ENCODE measurements around the gene GLT6D1.
"Not testable (repeated sequence)": the region's sequence is repeated elsewhere in the genome, so short reads cannot be mapped to it uniquely, and the experiment has no call there.

GLT6D1 gene

DNA sequence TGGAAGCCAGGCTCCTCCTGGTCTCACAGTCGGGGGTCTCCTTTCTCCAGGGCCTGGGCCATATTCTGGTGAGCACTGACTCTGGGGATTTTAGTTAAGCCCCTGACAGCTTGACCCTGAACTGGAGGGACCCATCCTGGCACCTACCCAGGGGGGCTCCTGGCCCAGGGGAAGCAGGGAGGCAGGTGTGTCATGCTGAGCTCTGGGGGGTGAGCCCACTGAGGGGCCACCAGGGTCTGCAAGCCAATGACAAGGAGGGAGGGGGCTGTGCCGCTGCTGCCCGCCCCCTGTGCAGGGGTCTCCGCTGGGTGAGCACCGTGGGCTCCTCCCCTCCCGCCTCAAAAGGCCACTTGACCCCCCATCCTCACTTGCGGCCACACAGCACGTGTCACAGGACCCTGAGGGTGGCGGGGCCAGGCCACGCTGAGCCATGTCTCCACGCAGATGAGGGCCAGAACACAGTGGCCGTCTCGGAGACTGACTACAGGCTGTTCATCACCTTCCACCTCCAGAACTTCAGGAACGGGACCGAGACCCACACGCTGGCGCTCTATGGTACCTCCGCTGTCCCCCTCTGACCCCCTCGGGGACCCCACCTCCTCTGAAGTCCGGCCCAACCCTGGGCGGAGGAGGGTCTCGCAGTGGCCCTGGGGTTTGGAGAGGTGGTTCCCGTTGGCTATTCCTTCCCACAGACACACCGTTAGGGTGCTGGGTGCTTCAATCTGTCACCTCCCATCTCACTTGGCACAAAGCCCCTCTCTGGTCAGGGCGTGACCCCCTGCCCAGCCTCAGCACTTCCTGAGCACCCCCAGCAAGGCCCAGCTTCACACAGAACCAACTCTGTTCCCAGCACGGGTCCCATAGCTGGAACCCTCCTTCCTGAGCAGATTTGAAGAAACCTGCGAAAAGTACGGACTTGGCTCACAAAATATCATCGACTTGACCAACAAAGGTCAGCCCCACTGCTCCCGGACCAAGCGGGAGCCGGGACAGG, 25.8 kb upstream of the GLT6D1 start:
- DNase-seq, result no peak

DNA sequence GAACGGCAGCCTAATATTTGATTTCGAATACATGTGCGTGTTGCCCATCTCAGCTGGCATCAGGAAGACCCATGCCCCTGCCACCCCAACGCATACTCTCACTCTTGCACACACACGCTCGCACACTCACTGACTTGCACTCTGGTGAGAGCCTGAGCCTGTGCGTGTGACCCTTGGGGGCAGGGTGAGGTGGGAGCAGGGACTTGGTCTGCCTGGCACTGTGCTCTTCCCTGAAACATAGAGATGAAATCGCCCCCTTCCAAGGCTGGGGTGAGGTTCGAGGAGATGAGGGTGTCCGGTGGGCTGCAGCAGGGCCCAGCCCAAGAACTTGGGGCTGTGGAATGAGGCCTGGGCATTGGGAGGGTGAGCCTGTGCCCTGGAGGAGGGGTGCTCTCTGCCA, 24.9 kb upstream of the GLT6D1 start:
- no peak for DNase-seq

DNA sequence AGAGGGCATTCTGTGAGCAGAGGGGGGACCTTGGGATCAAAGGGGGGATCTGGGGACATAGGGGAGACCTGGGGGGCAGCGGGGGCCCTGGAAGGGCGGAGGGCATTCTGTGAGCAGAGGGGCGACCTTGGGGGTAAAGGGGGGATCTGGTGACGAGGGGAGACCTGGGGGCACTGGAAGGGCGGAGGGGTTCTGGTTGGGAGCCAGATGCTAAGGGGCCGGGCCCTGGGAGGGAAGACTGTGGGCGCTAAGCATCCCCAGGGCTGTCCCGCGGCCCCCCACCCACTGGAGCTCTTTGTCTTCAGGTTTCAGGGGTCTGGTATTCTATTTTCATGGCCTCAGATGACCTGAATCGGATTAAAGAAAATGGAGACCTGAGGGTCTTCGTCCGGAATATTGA, 24.5 kb upstream of the GLT6D1 start:
- no peak for DNase-seq

DNA sequence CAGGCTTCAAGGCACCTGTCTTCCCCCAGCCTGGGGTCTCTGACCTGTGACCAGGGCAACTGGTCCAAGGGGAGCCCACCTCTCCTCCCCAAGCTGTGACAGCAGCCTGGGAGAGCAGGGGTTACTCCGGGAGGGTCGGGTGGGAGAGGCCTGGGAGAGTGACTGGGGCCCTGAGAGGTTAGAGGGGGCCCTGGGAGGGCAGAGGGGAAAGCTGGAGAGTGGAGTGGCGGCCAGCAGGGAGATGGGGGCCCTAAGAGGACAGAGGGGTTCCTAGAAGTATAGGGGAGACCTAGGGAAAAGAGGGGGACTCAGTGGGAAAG, 24.1 kb upstream of the GLT6D1 start:
- no peak for DNase-seq

DNA sequence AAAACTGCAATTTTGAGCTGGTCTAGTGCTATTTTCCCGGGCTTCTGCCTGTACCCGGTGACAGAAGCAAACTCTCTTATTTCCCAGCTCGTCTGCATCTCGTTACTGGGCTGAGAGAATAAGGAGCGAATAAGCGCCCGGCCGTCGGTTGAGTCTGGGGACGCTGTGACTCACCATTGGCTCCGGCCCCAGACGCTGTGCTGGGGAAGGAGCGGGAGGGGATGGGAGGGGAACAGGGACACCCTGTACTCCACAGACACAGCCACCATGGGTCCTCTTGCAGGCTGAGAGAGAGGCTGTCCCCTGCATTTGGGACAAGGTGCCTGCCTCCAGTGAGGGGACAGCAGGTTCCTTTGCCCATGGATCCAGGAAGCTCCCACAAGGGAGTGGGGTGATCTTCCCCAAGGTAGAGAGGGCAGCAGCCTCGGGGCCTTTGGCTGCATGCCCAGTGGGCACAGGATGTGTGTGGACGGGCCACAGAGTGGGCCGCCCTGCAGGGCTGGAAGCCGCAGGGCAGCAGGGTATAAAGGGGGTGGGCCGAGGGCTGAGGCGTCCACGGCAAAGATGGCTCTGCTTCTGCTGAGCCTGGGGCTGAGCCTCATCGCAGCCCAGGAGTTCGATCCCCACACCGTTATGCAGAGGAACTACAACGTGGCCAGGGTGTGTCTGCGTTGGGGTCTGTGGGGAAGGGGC, 23.6 kb upstream of the GLT6D1 start, which contains the start of gene LCN9:
Gene LCN9, plus strand, starts transcription at position 552 of the 693 bp plus-strand sequence. Its CDS starts 13 bp downstream, at position 565.
- no peak for DNase-seq

DNA sequence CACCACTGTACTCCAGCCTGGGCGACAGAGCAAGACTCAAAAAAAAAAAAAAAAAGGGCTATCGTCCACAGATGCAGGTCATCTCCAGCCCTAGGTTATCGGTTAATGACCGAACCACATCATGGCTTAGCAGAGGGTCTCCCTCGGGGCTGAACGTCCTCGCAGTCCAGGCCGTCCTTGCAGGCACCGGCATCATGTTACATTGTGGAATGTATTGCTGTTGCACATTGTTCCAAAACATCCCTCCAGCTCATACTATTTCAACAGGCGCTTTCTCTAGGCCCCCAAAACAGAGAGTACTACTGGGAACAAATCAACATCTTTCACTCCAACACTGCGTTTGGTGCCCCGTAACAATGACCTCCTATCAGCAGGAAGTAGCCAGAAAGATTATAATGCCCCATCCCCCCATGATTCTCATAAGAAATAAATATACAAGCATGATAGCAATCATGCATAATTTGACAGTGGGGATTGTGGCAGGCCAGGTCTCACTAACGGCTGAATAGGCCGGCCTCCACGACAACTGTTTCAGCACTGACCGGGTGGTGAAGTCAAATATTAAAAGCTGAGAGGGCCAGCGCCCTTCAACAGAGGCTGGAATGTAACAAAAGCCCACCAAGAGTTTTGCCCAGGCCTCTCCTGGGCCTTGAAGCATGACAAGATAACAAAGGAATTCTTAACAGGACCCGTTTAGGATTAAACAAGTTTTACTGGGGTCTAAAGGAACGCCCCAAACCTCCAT, 22.6 kb upstream of the GLT6D1 start:
- DNase-seq, result no peak

DNA sequence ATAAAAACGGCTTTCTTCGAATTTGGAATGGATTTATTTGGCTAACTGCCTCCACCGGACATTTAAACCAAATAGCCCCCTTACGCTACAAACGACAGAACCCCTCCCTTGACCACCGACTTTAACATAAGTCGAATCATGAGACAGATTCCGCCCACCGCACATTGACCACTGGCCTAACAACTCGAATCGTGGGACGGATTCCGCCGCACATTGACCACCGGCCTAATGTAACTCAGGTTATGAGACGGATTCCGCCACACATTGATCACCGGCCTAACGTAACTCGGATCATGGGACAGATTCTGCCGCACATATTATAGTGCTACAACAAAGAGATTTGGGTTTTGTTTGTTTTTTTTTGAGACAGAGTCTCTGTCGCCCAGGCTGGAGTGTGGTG, 21.1 kb upstream of the GLT6D1 start:
- no peak for DNase-seq

DNA sequence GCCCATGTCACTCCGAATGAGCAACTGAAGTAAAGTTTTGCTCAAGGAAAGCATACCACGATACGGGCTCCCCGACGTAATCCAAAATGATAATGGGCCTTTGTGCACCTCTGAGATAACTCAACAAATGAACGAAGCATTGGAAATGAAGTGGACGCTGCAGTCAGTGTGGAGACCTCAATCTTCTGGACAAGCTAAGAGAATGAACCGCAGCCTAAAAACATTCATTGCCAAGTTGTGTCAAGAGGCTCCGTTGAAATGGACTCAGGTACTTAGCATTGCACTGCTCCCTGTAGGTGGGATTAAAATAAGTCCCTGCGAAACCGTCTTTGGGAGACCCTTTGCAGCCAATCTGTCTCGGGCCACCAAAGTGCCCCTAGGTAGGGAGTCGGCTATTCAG, 19.9 kb upstream of the GLT6D1 start:
- no peak for DNase-seq

DNA sequence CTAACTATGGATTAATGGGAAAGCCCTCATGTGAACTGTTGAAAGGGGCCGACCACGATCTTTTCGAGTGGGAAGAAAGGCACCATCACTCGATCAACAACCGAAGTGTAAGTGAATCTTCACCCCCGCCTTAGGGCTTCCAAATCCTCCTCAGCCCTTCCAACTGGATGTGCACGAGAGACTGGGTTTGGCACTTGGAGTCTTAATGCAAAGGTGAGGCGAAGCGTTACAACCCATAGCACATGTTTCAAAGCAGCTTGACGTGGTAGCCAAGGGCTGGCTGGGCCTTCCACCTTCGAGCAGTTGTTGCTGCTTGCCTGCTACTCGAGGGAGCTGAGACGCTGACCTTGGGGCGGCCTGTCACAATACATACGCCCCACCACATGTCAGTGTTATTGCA, 18.1 kb upstream of the GLT6D1 start:
- DNase-seq, result no peak

DNA sequence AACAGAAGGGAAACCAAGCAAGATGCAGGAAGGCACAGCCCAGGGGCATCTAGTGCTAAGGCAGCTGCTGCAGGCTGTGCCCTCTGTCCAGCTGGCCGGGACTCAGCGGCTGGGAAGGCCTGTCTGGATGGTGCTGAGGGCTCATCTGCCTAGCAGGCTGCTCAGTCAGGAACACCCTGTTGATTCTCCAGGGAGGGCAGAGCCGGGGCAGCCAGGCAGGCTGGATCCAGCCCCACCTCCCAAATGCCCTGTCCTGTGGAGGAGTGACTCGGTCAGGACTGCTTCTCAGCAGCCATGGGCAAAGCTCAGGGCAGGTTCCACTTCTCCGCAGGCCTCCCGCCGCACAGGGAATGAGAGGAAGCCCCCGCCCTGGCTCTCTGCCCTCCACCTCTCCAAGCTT, 16.0 kb upstream of the GLT6D1 start:
- no peak for DNase-seq

DNA sequence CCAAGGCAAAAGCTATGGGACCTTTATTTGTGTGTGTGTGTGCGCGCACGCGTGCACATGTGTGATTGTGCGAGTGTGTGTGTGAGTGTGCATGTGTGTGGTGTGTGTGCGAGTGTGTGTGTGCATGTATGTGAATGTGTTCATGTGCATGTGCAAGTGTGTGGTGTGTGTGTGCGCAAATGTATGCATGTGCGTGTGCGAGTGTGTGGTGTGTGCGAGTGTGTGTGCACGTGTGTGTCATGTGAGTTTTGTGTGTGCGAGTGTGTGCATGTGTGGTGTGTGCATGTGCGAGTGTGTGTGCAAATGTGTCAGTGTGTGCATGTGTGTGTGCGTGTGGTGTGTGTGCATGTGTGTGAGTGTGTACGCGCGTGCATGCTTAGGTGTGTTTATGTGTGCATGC, 11.1 kb upstream of the GLT6D1 start:
- no peak for DNase-seq

DNA sequence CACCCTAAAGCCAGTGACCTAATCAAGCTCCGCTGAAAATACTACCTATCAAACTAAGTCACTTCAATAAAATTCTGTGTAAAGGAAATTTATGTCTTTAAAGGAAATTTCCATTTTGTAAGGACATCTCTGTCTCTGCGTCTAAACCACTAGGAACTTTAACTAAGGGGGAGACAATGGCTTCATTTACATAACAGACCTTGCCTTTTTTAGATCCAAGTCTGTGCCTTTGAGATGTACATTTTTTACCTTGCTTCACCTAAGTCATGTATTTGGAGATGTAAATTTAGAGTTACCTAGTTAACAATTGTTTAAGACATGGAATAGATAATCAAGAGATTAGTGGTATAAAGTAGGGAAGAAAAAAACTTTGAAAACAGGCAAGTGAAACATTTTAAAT, 10.2 kb upstream of the GLT6D1 start:
- no peak for DNase-seq

DNA sequence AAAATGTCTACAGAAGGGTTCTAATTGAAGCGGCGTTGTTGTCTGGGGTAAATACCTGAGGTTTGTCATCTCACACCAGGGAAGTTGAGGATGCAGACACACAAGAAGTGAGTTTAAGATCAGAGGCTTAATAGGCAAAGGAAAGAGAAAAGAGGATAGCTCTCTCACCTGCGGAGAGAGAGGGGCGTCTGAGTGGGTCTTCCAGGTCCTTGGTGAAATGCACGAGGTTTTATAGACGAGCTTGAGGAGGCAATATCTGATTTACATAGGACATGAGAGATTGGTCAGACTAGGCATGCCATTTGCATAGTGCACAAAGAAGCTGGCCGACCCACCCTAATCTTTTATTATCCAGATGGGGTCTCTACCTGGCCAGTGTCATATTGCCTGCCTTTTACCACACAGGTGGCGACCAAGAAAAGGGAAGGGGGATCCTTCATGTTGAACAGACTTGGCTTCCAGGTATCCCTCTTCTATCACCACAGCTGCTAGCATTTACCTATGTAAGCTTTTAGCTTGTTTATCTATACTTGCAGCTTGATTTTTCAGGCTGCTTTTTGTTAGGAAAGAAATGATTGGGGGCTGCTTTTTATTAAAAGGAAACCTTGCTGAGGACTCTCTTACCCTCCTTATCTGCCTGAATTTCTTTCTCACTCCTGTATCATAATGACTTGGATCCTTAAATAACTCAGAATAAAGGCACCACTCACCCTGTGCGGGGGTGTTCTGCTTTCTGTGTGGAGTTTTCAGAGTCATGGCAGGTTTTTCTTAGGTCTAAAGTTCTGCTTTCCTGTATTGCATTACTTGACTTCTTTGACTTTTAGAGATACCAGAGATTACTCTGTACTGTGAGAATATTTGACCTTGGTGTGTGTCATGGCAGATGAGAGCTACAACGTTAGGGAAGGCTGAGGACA, 9.4 kb upstream of the GLT6D1 start:
- DNase-seq, result no peak

DNA sequence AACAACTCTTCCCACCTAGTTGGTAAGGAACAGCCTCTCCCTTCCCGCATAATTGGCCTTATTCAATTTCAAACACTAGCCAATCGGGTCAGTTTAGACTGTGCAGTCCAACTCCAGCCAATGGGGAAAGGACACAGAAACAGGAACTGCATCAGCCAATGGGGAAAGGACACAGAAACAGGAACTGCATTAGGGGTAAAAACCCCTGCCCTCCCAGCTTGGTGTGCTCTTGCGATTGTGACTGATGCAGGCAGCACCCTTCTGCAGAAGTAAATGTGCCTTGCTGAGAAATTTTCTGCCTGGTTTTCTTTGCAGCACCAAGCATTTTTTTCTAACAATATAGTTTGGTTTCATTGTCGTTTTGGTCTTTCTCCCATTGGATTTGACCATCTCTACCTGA, 8.5 kb upstream of the GLT6D1 start:
- DNase-seq, result no peak

DNA sequence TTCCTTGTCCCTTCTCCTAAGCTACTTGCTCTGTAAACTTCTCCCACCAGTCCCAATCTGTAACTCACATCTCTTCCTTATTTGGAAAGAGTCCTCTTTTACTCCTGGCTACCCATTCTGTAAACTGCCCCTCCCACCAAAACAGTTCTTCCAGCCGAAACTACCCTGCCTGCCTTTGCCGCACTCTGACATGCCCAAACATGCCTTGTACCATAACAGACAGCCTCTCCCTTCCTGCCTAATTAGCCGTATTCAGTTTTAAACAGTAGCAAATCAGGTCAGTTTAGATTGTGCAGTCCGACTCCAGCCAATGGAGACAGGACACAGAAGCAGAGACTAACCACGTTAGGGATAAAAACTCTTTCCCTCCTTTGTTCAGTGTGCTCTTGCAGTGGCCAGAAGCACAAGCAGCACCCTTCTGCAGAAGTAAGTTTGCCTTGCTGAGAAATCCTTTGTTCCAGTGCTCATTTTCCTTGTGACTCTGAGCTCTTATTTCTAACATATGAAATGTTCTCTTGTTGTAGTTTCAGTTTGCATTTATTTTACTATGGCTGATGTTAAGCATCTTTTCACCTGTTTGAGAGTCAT, 5.4 kb upstream of the GLT6D1 start:
- no peak for DNase-seq

DNA sequence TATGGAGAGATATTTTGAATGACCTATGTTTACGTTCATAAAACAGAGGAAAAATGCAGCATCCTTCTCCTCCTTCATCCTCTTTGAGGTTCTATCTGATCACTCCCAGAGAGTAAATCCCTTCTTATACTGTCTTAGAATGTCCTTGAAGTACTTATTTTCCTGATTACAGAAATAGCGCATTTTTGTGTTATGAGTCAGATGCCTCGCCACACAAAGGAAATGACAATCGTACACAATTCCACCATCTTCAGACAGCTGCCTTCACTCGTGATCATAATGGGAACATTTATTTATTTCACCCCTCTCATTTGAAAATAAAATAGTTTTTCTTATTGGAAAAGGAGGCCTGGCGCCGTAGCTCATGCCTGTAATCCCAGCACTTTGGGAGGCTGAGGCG, 2.4 kb upstream of the GLT6D1 start:
- DNase-seq, result no peak

DNA sequence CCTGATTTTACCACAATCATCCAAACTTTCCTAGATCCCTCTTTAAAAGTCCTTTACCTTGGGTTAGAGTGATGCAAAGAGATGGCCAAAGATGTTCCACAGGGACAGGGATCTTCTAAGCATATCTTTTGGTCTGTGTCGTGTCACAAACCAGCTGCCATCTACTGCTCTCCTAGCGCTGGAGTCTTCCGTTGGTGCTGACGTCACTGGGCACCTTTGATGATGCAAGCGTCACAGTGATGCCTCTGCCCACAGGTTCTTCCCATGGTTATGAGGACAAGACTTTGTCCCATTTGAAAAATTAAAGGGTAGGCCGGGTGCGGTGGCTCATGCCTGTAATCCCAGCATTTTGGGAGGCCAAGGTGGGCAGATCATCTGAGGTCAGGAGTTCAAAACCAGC, 1.7 kb upstream of the GLT6D1 start:
- no peak for DNase-seq

DNA sequence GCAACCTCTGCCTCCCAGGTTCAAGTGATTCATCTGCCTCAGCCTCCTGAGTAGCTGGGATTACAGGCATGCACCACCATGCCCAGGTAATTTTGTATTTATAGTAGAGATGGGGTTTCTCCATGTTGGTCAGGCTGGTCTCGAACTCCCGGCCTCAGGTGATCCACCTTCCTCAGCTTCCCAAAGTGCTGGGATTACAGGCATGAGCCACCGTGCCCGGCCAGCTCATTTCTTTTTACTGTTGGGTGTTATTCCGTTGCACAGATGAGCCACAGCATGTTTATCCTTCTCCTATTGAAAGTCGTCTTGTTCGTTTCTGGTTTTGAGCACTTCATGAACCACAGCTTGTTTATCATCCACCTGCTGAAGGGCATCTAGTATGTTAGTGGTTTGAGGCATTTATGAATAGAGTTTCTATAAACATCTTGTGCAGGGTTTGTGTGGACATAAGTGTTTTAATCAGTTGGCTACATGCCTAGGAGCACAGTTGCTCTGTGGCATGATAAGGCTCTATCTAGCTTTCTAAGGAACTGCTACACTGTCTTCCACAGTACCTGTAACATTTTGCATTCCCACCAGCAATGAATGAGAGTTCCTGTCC, 2.3 kb downstream of the GLT6D1 start:
- DNase-seq, result not testable (repeated sequence)

DNA sequence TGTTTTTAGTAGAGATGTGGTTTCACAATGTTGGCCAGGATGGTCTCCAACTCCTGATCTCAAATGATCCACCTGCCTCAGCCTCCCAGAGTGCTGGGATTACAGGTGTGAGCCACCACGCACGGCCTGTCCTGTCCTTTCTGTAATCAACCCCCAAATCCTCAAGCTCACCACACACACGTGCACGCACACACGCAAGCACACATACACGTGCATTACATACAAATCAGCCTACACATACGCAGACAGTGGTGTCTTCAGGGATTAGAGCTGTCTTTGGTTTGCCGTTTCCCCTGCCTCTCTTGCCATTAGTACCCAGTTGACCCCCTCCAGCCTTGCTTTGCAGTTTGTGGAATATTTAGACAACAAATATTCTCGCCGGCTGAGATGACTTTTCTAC, 6.5 kb downstream of the GLT6D1 start:
- DNase-seq, result no peak

DNA sequence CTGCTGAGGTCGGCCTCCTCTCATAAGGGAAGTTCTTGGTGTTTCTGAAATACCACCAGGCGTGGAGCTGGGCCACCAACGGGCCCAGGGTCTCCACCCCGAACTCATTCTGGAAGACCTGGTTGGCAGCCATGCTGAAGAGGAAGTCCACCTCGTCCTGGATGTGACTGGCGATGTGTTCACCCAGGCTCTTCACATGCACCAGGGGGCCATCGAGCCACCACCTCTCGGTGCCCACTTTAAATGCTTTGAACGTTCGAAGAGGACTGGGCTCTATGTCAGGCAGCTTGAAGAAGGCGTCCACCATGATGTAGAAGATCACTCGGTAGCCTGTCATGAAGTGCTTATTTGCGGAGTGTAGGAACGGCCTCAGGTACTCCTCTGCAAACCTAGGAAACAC, 15.1 kb downstream of the GLT6D1 start:
- DNase-seq, result no peak

DNA sequence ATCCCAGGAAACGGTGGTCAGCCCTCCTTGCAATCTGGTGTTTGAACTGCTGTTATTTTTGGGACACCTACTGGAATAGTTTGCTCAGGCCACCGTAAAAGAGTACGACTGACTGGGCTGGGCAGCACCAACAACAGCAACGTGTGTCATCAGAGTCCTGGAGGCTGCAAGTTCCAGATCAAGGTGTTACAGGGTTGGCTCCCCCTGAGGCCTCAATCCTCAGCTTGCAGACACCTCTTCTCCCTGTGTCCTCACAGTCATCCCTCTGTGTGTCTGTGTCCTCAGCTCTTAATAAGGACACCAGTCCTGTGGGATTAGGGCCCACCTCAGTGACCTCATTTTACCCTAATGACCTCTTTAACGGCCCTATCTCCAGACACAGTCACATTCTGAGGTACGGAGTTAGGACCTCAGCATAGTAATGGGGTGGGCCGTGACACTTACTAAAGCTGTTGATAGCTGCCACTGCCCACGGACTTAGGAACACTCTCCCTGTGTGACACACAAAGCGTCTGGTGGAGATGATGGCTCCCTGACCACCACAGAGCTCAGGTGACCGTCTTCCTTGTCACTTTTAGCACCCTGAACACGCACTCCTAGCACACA, 16.8 kb downstream of the GLT6D1 start:
- DNase-seq, result no peak

Measured in GDM1 (cell line).